Liver (tissue), 3 donors: ENCODE data around the gene TLL2.

Experiments used
- CTCF ChIP-seq: fragments of 150-350 bp; IDR thresholded peaks from 2 replicates; pipeline ENCODE4 v1.5.1; 2017; ENCODE audit warnings: improper control_type of control experiment, low read depth, low read length; ENCODE audit not compliant: missing input control
- GABPA ChIP-seq, 2 donors: IDR thresholded peaks in 1 of 2; conservative IDR thresholded peaks in 1 of 2; 2 replicates each; pipeline ENCODE4 v1.6.1; 2016; ENCODE audit warnings: antibody characterized with exemption in 2 of 2, mild to moderate bottlenecking in 1 of 2, moderate library complexity in 1 of 2
- HNF4G ChIP-seq: IDR thresholded peaks from 2 replicates; pipeline ENCODE4 v1.6.1; 2016; ENCODE audit warnings: antibody characterized with exemption
- TAF1 ChIP-seq: conservative IDR thresholded peaks from 2 replicates; pipeline ENCODE4 v1.6.1; 2016; ENCODE audit warnings: antibody characterized with exemption, mild to moderate bottlenecking
- YY1 ChIP-seq: IDR thresholded peaks from 2 replicates; pipeline ENCODE4 v1.6.1; 2016; ENCODE audit warnings: antibody characterized with exemption, mild to moderate bottlenecking
- donor health status: healthy.
- donor health status: healthy.

- TF ChIP-seq HNF4G: no peak
- no peak for TF ChIP-seq CTCF
- no peak for TF ChIP-seq TAF1
- TF ChIP-seq GABPA (IDR thresholded peaks at IDR 0.05 in 1 of 2, conservative IDR thresholded peaks at IDR 0.05 in 1 of 2): no peak
- TF ChIP-seq YY1: no peak
Observed at GRCh38 chr10:96406091-96406490, 107.6 kb downstream of the TLL2 start.
